Cardiac fibroblast (primary cell): ENCODE data around the gene GSAP.

Experiments
- DNase-seq, 2 donors: peaks; one replicate each; pipeline versions ENCODE4 v3.0.0 to v3.0.0-alpha.2; 2010; ENCODE audit warnings: low read depth in 2 of 2
- H3K4me3 ChIP-seq, 2 donors: replicated peaks in 1 of 2; 1 replicate in 1 of 2; 2 replicates in 1 of 2; pipeline ENCODE4 v1.5.1; 2011; ENCODE audit warnings: low read depth in 2 of 2, low read length in 2 of 2, mild to moderate bottlenecking in 2 of 2, moderate library complexity in 1 of 2
- CTCF ChIP-seq: IDR thresholded peaks from one replicate; pipeline ENCODE4 v1.5.1; 2011; ENCODE audit warnings: low read depth, mild to moderate bottlenecking, low read length, inconsistent platforms

Gene GSAP

GRCh38 chr7:77328669-77329068 lies 87.5 kb downstream of the GSAP start:
- no peak for TF ChIP-seq CTCF
- DNase-seq = peak; percentile 51
- no peak overlapping the region for H3K4me3 ChIP-seq

- no peak overlapping the region for H3K4me3 ChIP-seq
- no peak for TF ChIP-seq CTCF
- DNase-seq = peak in 1 of 2 donors; percentile 17
Measured at GRCh38 chr7:77327932-77328628, 88.1 kb downstream of the GSAP start.

GRCh38 chr7:77327067-77327931 lies 88.8 kb downstream of the GSAP start:
- no peak overlapping the region for H3K4me3 ChIP-seq
- DNase-seq = peak; percentile 79 to 89
- no peak for TF ChIP-seq CTCF

- H3K4me3 ChIP-seq = no peak overlapping the region
- TF ChIP-seq CTCF = no peak
- peak; percentile 14 to 56 for DNase-seq
Measured at GRCh38 chr7:77326131-77326530, 90.0 kb downstream of the GSAP start.

GRCh38 chr7:77321300-77321699 lies 94.8 kb downstream of the GSAP start:
- H3K4me3 ChIP-seq = no peak overlapping the region
- TF ChIP-seq CTCF = no peak
- DNase-seq = peak in 1 of 2 donors; percentile 63

- H3K4me3 ChIP-seq = no peak overlapping the region
- TF ChIP-seq CTCF = no peak
- DNase-seq = no peak
Measured at GRCh38 chr7:77320714-77321113, 95.4 kb downstream of the GSAP start.
